ENCODE results near the gene BNIP5.
"Not testable (repeated sequence)": the region's sequence is repeated elsewhere in the genome, so short reads cannot be mapped to it uniquely, and the experiment has no call there.

Gene BNIP5

DNA sequence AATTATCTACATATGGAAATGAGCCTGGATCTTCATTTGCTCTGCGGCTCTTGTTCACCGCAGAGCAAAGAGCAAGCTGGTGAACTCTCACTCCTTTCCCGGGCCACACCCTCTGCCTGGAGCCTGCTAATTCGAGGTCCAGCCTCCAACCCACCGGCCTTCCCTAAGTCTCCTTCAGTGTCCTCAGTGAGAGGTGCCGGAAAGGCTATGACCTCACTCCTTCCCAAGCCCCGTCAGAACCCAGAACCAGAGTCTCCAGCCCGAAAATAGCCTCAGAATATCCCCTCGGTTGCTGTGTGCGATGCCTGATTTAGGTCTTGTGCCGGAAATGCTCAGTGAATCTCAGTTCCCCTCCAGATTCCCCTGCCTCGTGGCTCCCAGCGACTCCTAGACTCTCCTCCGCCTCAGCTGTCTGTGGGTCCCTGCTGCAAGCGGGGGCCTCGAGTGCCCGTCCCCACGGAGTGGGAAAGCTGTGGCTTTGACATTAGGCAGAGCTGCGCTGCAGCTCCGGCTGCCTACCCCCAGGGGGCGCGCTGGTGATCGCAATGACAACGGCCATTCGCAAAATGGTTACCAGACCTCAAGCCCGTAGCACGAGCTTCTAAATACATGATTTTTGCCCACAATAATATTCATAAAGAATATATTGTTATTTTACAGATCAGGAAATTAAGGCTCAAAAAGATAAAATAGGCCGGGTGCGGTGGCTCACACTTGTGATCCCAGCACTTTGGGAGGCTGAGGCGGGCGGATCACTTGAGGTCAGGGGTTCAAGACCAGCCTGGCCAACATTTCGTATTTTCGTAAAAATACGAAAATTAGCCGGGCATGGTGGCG is 4.1 kb upstream of the BNIP5 start:
- peak; percentile 79 for DNase-seq

DNA sequence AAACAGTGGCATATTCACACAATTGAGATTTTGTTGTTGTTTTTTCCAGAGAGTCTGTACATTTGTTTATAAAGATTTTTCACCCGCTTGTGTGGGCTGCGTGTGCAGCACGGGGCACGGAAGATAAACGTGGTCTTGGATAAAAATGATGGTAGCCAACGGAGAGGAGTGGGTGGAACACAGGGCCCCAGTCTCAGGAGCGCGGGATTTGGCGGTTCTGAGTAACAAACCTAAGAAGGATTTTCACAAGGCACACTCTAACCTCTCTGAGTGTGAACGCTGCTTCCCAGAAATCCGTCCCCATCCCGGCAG is 3.6 kb upstream of the BNIP5 start:
- DNase-seq = no peak

DNA sequence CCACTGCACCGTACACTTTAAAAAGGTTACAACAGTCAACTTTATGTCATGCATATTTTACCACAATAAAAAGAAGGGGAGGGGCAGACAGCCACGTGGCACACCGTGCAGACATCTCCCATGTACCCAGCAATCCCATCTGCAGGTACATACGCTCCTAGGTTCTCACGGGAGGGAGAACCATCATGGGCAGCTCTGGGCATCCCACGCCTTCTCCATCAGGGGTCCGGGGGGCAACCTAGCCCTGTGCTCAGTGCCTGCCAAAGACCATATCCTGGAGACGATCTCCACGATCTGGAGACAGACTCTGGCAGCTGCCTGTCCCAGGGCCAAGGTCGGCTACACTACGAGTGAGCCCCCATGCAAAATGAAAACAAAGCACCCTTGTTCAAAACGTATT is 2.5 kb upstream of the BNIP5 start:
- DNase-seq = no peak

DNA sequence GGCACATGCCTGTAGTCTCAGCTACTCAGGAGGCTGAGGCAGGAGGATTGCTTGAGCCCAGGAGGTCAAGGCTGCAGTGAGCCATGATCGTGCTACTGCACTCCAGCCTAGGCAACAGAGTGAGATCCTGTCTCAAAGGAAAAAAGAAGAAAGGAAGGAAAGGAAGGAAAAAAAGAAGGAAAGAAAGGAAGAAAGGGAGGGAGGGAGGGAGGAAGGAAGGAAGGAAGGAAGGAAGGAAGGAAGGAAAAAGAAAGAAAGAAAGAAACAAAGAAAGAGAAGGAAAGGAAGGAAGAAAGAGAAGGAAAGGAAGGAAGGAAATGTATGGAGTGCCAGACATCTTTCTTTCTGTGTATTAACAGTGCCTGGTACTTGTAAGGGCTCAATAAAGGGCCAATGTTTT is 1.5 kb upstream of the BNIP5 start:
- DNase-seq = not testable (repeated sequence)

DNA sequence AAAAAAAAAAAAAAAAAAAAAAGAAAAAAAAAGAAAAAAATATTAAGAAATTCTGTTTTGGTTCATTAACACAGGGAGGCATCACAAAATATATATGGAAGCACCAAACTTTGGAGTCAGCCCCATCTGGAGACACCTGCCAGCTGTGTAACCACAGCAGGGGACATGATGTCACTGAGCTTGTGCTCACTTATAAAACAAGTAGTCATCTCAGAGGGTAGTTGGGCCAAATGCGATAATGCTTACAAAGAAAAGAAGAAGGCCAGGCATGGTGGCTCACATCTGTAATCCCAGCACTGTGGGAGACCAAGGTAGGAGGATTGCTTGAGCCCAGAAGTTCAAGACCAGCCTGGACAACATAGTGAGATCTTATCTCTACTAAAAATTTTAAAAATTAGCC is 1.1 kb upstream of the BNIP5 start:
- no peak for DNase-seq

DNA sequence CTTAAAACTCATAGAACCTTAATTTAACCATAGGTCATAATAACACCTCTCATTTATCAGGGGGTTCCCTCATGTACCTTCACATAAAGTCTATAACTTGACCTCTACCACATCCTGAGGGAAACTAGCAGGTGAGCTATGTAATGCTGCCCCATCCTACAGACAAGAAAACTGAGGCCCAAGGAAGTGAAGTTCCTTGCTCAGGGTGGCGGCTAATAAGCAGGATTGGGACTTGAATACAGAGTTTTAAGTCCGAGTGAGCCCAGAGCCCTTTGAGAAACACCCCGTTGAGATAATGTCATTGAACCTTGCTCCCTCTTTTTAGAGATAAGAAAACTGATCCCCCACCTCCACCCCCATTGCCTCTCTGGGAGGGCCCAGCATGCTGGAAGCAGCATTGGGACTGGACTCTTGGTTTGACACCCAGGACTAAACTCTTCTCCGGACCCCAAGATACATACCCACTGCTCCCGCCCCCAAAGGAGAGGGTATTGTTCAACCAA is 429 bp downstream of the BNIP5 start:
- DNase-seq = no peak

DNA sequence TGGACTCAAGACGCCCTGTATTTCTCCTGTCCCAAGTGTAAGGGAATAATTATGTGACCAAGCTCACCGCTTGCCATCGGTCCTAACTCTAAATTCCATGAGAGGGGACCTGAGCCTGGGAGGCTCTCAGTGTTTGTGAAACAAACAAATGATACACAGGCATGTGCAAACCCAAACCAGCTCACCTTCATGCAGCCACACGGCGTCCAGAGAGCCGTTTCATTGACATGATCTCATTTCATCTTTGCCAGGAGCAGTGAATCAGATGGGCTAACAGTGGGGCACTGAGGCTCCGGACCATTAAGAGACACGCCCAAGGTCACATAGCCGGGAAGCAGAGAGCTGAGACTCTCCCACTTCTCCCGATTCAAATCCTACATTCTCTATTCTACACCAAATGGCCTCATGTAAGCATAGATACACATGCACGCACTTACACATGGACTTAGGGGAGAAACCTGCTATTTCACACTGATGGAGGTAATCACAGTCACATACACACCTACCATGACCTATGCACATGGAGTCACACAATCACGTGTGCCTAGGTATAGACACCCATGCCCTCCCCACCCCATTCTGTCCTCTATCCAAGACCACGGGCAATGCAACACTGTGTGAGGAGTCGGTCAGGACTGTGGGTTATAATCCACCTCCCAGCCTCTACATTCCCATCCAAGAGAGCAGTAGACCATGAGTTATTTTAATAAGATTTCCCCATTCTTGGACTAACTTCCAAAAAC is 1.1 kb downstream of the BNIP5 start:
- DNase-seq = no peak

DNA sequence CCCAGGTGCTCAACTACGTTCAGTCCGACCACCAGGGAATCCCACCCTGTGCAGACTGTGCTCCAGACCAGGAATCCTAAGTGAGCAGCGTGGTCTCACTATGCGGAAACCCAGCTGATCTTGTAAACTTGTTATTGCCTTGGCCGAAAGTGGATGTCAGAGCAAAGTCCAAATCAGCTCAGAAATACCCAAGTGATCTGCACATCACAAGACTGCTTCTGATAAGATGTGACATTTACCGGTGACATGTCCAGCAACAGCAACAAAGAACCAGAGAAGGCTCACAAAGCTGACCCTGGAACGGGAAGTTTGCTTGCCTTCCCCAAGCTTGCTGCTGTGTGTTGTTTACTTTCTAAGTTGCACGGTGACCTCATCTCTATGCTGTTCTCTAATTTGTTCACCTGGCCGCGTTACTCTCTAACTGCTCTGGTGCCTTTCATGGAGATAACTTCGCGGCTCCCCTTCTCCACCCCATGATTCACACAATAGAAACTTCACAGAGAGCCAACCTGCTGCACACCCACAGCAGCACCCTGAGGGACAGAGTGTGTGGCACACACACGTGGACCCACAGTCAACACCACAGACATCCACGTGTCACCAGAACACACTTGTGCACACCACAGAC is 1.7 kb downstream of the BNIP5 start:
- DNase-seq = no peak

DNA sequence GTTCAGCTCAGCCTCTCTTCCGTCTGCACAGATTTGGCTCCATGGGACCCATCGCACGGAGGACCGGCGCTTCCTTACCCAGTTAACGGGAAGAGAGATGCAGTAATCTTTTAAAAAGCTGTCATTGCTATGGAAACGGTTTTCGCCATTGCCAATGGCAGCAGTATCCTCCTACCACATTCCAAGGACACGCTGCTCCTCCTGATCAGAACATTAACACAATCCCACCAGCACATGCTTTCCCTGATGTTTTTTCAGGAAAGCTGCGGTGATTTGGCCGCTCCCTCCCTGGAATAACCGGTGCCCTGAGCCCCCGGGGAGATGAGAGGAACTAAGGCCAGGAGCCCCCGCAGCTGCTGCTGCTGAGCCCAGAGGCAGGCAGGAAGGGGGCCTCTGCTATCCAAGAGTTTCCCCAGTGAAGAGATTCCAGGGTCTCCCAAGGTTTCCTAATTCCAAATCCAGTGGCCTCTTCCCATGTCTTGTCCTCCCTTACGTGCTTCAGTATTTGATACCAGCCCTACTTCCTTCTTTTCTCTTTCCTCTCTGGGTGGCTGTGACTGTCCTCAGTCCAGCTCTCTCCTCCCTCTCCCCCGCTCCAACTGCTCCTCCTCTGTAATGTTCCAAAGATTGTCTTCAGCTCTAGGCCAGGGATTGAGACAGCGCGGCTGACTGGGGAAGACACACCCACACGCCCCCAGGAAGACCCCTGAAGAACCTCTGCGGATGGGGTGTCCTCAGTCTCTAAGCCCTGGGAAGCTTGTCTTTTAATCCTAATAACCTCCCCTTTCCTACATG is 2.6 kb downstream of the BNIP5 start:
- no peak for DNase-seq

DNA sequence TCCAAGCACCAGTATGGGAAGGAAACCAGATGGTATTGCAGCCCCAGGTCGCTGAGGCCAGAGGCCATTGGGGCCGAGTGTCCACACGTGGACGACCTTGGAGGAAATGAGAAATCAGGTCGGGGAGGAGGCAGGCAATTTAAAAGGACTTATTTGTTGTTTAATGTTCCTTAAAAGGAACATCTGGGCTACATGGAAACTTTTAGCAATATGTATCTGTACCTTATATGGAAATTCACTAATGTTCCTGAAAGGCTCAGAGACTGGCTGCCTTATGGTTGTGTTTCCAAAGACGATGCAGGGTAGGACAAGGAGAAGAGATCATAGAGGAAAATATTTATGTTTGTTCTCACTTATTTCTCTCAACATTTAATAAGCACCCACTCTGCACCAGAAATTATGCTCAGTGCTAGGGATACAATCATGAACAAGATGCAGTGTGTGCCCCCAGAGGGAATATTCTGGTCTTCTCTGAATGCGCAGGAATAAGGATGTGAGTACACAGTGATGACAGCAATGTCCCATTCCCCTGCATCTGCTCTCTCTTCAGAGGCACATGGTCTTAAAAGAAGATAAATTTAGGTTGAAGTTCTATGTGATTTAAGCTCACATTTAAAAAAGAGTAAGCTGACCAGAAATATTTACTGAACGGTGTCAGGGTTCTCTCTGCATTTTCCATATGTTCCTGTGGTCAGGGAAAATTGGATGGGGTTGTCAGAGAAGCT is 3.4 kb downstream of the BNIP5 start:
- DNase-seq = no peak

DNA sequence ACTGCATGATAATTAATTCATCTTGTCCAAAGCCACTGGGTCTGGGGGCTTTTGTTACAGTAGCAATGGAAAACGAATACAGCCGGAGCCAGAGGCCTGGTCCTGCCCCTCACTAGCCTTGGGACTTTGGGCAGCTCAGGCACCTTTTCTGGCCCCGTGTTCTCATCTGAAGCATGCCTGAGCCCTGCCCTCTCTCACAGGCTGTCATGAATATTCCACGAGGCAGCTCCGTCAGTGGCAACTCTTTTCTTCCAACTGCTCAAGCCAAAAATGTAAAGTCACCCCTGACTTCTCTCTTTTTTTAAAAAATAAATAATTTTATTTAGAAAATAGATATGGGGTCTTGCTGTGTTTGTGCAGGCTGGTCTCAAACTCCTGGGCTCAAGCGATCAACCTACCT is 5.3 kb downstream of the BNIP5 start:
- no peak for DNase-seq

DNA sequence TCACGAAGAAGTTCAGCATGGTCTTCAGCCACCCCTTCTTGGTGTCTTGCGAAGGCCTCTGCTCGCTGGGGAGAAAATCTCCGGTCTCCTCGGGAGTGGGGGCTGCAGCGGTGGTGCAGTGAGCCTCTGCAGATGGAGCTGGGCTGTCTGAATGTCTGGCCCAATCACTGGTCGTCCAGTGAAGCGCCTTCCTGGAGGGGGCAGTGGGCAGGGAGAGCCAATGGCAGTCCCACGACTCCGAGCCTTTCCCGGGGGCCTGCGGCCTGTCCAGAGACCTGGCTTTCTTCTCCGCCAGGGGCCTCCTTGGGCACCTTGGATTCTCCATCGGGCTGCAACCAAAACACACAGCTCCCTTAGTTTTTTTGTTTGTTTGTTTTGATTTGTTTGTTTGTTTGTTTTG is 6.3 kb downstream of the BNIP5 start:
- no peak for DNase-seq

DNA sequence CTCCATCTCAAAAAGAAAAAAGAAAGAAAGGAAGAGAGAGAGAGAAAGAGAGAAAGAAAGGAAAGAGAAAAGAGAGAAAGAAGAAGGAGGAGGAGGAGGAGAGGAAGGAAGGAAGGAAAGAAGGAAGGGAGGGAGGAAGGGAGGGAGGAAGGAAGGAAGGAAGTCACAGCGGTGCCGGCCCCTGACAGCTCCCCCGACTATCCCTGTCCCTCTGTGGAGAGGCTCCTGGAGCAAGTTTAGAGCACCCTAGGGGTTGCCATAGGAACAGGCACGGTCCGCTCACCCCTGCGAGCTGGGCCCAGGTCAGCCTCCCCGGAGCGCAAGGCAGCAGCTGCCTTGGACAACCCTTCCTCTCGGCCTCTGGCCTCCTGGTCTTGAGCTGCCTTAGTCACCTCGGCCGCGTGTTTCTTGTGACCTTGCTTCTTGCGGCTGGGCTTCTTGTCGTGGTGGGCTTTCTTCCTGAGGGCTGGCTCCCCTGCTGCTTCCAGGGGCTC is 6.8 kb downstream of the BNIP5 start:
- DNase-seq = no peak

DNA sequence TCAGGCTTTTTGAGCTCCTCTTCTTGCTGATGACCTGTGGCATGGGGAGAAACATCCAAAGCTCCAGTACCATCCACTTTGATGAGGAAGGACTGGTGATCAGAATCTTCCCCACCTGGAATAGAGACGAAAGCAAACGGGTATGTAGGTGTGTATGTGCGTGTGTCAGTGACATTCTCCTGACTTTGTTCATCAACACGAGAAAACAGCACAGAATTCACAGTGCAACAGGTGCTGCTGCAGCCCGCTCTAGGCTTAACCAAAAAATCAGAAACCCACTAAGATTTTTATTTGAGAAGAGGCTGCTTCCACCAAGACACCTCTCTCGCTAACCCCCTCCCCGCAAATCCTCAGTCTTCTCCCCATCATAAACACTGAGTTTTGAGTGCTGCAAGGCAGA is 8.1 kb downstream of the BNIP5 start:
- no peak for DNase-seq

DNA sequence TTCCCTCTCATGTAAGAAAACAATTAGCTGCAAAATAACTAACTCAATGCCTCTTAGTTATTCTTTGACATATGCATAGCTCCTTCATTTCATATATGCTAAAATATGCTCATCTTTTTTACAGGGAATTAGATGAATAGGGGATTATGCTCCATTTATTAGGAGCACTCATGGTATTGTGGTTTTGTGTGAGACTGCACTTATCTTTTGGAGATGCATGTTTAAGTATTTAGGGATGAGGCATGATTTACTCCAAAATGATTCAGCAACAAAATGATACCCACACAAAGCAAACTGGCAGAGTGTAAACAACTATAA is 8.8 kb downstream of the BNIP5 start:
- no peak for DNase-seq

DNA sequence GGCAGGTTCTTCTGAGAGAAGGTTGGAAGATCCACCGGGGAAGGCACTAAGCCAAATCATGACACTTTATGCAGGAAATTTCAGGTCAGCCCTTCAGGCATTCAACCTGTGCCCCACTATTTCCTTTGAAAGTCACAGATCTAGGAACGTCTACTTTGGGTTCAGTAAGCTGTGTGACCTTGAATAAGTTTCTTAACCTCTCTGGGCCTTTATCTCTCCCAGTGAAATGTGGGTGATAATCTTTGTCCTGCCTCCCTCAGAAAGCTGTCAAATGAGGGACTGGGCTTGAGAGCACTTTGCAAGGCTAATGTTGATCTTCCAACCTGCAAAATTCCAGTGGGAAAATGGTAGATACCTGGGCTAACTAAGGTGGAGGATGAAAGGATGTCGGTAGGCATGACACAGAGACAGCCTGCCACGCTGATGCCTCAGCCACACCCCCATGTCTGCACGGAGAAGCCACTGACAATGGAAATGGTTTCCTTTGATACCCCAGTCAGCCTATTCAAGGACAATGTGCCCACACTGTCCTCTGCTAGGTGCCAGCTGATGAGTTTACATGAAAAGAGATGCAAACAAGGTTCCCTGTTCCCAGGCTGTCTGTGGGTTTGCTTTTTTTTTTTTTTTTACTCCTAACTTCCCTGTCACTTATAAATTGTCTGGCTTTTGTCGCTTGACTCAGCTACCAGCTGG is 9.3 kb downstream of the BNIP5 start:
- DNase-seq = no peak

DNA sequence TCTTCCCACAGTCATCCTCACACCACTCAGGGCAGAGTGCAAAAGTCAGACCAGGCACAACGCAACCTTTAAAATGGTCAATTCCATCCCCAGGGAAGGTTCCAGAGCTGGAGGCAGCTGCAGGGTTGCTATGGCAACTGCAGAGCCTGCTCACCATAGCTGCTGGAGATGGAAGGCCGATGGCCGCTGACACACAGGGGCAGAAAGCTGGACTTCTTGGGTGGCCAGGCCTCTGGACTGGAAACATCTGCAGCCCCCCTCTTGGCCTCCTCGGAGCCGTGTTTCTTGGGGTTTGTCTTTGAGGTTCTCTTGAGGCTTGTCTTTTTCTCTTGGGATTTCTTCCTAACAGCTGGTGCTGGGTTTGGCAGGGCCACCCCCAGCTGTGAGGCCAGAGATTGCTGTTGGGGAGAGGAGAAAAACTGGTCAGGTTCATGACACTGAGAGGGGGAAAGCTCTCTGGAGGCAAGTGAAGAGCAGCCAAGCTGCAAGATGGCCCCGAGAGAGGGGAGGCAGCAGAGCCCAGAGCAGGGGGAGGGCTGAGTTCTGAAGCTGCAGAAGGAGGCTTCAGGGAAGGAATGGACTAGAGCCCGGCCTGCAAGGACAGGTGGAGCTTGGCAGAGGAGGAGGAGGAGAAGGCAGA is 10.2 kb downstream of the BNIP5 start:
- DNase-seq = no peak

DNA sequence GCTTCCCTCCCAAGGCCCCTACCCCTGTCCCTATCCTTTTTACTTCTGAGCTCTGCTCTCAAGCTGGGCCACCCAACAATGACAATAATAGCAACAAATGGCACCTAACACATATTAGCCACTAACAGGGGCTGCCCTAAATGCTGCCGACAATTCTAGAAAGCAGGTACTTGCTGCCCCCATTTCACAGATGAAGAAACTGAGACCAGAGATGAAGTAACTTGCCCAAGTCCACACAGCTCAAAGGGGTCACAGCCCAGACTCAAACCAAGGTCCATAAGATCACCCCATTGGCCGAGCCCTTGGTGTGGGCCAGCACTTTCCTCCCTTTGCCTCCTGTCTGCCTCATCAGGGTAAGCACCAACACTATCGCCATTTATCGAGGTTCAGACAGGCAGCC is 12.0 kb downstream of the BNIP5 start:
- no peak for DNase-seq

DNA sequence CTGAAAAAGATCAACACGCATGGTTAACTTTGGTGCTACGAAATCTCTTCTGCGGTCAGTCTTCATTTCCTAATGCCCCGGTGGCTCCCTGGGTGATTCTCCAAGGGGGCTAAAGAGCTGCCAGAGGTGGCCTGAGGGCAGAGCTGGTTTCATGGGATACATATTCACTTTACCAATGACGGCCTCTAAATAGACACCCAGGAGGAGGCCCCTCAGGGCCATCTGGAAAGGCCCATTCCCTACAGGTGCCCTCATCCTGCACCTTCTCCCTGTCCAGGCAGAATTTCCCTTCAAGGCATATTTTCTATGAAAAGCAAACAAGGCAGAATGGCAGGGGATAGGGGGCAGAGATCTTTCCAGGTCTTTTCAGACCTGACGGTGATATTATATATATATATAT is 12.5 kb downstream of the BNIP5 start:
- DNase-seq = no peak

DNA sequence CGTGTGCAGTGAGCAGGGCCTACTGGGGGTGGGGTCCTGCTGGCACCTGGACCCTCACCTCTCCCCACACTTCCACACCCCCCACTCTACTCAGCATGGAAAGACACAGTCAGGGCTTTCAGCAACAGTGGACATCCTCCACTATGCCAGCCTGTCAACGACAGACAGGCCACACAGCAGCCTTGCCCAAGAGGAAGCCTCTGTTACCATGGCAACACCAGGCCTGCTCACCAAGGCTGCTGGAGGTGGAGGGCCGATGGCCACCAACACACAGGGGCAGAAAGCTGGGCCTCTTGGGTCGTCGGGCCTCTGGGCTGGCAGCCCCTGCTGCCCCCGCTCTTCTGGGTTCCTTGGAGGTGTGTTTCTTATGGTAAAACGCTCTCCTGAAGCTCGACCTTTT is 13.6 kb downstream of the BNIP5 start:
- no peak for DNase-seq

DNA sequence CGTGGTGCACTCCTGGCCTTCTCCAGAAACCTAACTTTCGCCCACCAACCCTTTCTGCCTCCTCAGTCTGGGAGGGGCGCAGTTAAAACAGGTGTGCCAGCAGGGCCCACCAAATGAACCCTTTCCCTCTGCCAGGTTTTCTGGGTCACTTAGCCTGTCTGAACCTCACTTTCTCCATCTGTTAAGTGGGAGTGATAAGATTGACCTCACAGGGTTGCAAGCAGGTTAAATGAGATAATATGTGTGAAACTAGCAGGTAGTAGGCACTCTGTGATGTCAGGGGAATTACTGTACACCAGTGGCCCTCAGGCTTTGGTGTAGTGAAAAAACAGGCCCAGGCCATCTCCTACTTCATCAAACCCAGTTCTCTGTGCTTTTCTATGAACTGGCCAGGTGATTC is 14.1 kb downstream of the BNIP5 start:
- DNase-seq = no peak

Data from CD4-positive, alpha-beta T cell treated with Interleukin-6 for 4 hours (primary cell).